Hippocampal formation (tissue), 2 donors: Measurements from ENCODE around the gene PDE2A.

ENCODE experiments used
- DNase-seq, 2 donors: peaks; one replicate each; lab custom pipeline; 2025; lab: John Stamatoyannopoulos, UW

Gene PDE2A

GRCh38 chr11:72614381-72614780 is 59.8 kb downstream of the PDE2A start:
- DNase-seq = no peak

GRCh38 chr11:72613977-72614376 is 60.2 kb downstream of the PDE2A start:
- DNase-seq = peak in 1 of 2 donors; percentile 43

GRCh38 chr11:72613450-72613849 is 60.8 kb downstream of the PDE2A start:
- DNase-seq = no peak

GRCh38 chr11:72609476-72609875 is 64.7 kb downstream of the PDE2A start:
- no peak for DNase-seq

- DNase-seq = no peak
These were observed 65.2 kb downstream of the PDE2A start for GRCh38 chr11:72609045-72609444.

GRCh38 chr11:72607496-72607895 is 66.7 kb downstream of the PDE2A start:
- no peak for DNase-seq

GRCh38 chr11:72606748-72607468 is 67.3 kb downstream of the PDE2A start:
- peak in 1 of 2 donors; percentile 7 for DNase-seq

- DNase-seq = no peak
These were observed 68.1 kb downstream of the PDE2A start for GRCh38 chr11:72605973-72606747.

- no peak for DNase-seq
These were observed 70.0 kb downstream of the PDE2A start for GRCh38 chr11:72604256-72604655.

- no peak for DNase-seq
These were observed 71.8 kb downstream of the PDE2A start for GRCh38 chr11:72602250-72602904.

- no peak for DNase-seq
These were observed 73.7 kb downstream of the PDE2A start for GRCh38 chr11:72600557-72600956.

GRCh38 chr11:72599325-72600117 is 74.7 kb downstream of the PDE2A start:
- no peak for DNase-seq

- peak in 1 of 2 donors; percentile 29 for DNase-seq
These were observed 75.3 kb downstream of the PDE2A start for GRCh38 chr11:72598906-72599305.

- DNase-seq = no peak
These were observed 75.8 kb downstream of the PDE2A start for GRCh38 chr11:72598466-72598865.

GRCh38 chr11:72597721-72598120 is 76.5 kb downstream of the PDE2A start:
- DNase-seq = no peak

GRCh38 chr11:72595292-72595684 is 78.9 kb downstream of the PDE2A start:
- DNase-seq = no peak

- DNase-seq = no peak
These were observed 79.5 kb downstream of the PDE2A start for GRCh38 chr11:72594493-72595291.

- DNase-seq = no peak
These were observed 81.3 kb downstream of the PDE2A start for GRCh38 chr11:72592698-72593495.

GRCh38 chr11:72591785-72592502 is 82.3 kb downstream of the PDE2A start:
- peak in 1 of 2 donors; percentile 37 for DNase-seq

- no peak for DNase-seq
These were observed 83.2 kb downstream of the PDE2A start for GRCh38 chr11:72591023-72591422.
